T47D (cell line): Measurements from ENCODE around the gene GRAMD1B.
A peak's percentile ranks its signal among the peaks of the same experiment; 100 is the strongest.

Experiments
- DNase-seq, 2 experiments: peaks; one replicate each; pipeline versions ENCODE4 v3.0.0 to v3.0.0-alpha.2; 2011 to 2012; ENCODE audit warnings: low read depth in 1 of 2, low spot score in 1 of 2
- JUND ChIP-seq: IDR thresholded peaks from 2 replicates; pipeline ENCODE4 v1.6.1; 2012; ENCODE audit warnings: low read depth
- in situ Hi-C: cut with HindIII; loops from 2 replicates; pipeline ENCODE4 v1.10.0; 2016; ENCODE audit warnings: low sequenced_read_pairs, low pct_unique_long_range_greater_than_20kb

The GRAMD1B gene

GRCh38 chr11:123531325-123531724 is 101.3 kb downstream of the GRAMD1B start:
- TF ChIP-seq JUND, result no peak

GRCh38 chr11:123532131-123532530 is 102.1 kb downstream of the GRAMD1B start:
- no peak for TF ChIP-seq JUND
- peak in 1 of 2 experiments; percentile 51 for DNase-seq
- in situ Hi-C loops, result no loop called here

More at GRCh38 chr11:123531325-123531724, 101.3 kb downstream of the GRAMD1B start:
- in situ Hi-C loops, result no loop called here
- DNase-seq, result no peak

- TF ChIP-seq JUND, result no peak
- DNase-seq, result no peak
- in situ Hi-C loops, result no loop called here
Observed at GRCh38 chr11:123535401-123535800, 105.3 kb downstream of the GRAMD1B start.

- no peak for DNase-seq
- TF ChIP-seq JUND, result no peak
- in situ Hi-C loops, result no loop called here
Observed at GRCh38 chr11:123536690-123537437, 106.8 kb downstream of the GRAMD1B start.

GRCh38 chr11:123537726-123538125 is 107.7 kb downstream of the GRAMD1B start:
- peak in 1 of 2 experiments; percentile 59 for DNase-seq
- in situ Hi-C loops, result no loop called here
- TF ChIP-seq JUND, result no peak

GRCh38 chr11:123543797-123544196 is 113.7 kb downstream of the GRAMD1B start:
- in situ Hi-C loops, result no loop called here
- DNase-seq, result no peak
- no peak for TF ChIP-seq JUND

GRCh38 chr11:123544631-123545375 is 114.7 kb downstream of the GRAMD1B start:
- DNase-seq, result no peak
- in situ Hi-C loops, result no loop called here
- no peak for TF ChIP-seq JUND

- no peak for DNase-seq
- no peak for TF ChIP-seq JUND
- in situ Hi-C loops, result no loop called here
Observed at GRCh38 chr11:123545726-123546270, 115.7 kb downstream of the GRAMD1B start.

- no peak for DNase-seq
- no peak for TF ChIP-seq JUND
- in situ Hi-C loops, result no loop called here
Observed at GRCh38 chr11:123546515-123546914, 116.4 kb downstream of the GRAMD1B start.

GRCh38 chr11:123547180-123547579 is 117.1 kb downstream of the GRAMD1B start:
- in situ Hi-C loops, result no loop called here
- DNase-seq, result no peak
- no peak for TF ChIP-seq JUND

GRCh38 chr11:123548774-123549173 is 118.7 kb downstream of the GRAMD1B start:
- in situ Hi-C loops, result no loop called here
- TF ChIP-seq JUND, result no peak
- DNase-seq, result no peak

- no peak for DNase-seq
- no peak for TF ChIP-seq JUND
- in situ Hi-C loops, result no loop called here
Observed at GRCh38 chr11:123549926-123550917, 120.2 kb downstream of the GRAMD1B start.
